Suprapubic skin (tissue), 4 donors: ENCODE results near the gene NLN.

ENCODE experiments used
- CTCF ChIP-seq, 2 donors: fragments of 200-600 bp in 1 of 2; fragments of 450-650 bp in 1 of 2; sonication (generic) in 1 of 2; IDR thresholded peaks; one replicate each; pipeline ENCODE4 v1.5.1; 2016 to 2019; ENCODE audit warnings: antibody characterized with exemption in 2 of 2, mild to moderate bottlenecking in 1 of 2, moderate library complexity in 1 of 2
- POLR2A ChIP-seq, 2 donors: fragments of 450-650 bp; IDR thresholded peaks; one replicate each; pipeline ENCODE4 v1.6.1; 2017; ENCODE audit warnings: antibody characterized with exemption in 2 of 2, mild to moderate bottlenecking in 2 of 2, moderate library complexity in 2 of 2
- POLR2AphosphoS5 ChIP-seq, 3 donors: sonication (generic); formaldehyde crosslinking; IDR thresholded peaks; one replicate each; pipeline ENCODE4 v1.6.1; 2017; ENCODE audit warnings: antibody characterized with exemption in 3 of 3

- TF ChIP-seq CTCF (IDR thresholded peaks at IDR 0.05), result no peak
- no peak for TF ChIP-seq POLR2A (IDR thresholded peaks at IDR 0.05)
- no peak for TF ChIP-seq POLR2AphosphoS5 (IDR thresholded peaks at IDR 0.05)
Observed at GRCh38 chr5:65727491-65728156, 5.6 kb downstream of the NLN start.
